Hepatocyte (in vitro differentiated cells): ENCODE data around the gene CABYR. TPM values are rescaled to one million over a fixed set of nuclear protein-coding genes. Genes with fewer than 3 reads are reported as not detected.

Source experiments
- DNase-seq: peaks from one replicate; pipeline ENCODE4 v3.0.0-alpha.2; 2016; ENCODE audit warnings: low spot score
- H2AFZ ChIP-seq: fragments of 200-600 bp; sonication (generic); 2 replicates; pipeline ENCODE4 v1.6.0; 2016; ENCODE audit warnings: antibody characterized with exemption, mild to moderate bottlenecking
- H3K27ac ChIP-seq: fragments of 200-600 bp; sonication (generic); 2 replicates; pipeline ENCODE4 v1.5.1; 2016; ENCODE audit warnings: mild to moderate bottlenecking
- H3K27me3 ChIP-seq: fragments of 200-600 bp; sonication (generic); 2 replicates; pipeline ENCODE4 v1.6.1; 2016
- H3K36me3 ChIP-seq: fragments of 200-600 bp; sonication (generic); replicated peaks from 2 replicates; pipeline ENCODE4 v1.5.1; 2016; ENCODE audit warnings: low read depth; ENCODE audit not compliant: insufficient read depth
- H3K4me1 ChIP-seq: fragments of 200-600 bp; sonication (generic); 2 replicates; pipeline ENCODE4 v1.5.1; 2016; ENCODE audit warnings: mild to moderate bottlenecking, moderate library complexity; ENCODE audit not compliant: insufficient read depth
- H3K4me2 ChIP-seq: fragments of 200-600 bp; sonication (generic); 2 replicates; pipeline ENCODE4 v1.6.0; 2016
- H3K4me3 ChIP-seq: fragments of 200-600 bp; sonication (generic); 2 replicates; pipeline ENCODE4 v1.5.1; 2016; ENCODE audit warnings: mild to moderate bottlenecking
- H3K79me2 ChIP-seq: fragments of 200-600 bp; sonication (generic); 2 replicates; pipeline ENCODE4 v1.6.0; 2017; ENCODE audit warnings: mild to moderate bottlenecking
- H3K9me2 ChIP-seq: fragments of 200-600 bp; sonication (generic); replicated peaks from 2 replicates; pipeline ENCODE4 v1.6.0; 2017; ENCODE audit warnings: mild to moderate bottlenecking; ENCODE audit not compliant: insufficient read depth
- H3K9me3 ChIP-seq: fragments of 200-600 bp; sonication (generic); 2 replicates; pipeline ENCODE4 v1.5.1; 2016; ENCODE audit warnings: low read depth, mild to moderate bottlenecking
- H4K20me1 ChIP-seq: fragments of 200-600 bp; sonication (generic); 2 replicates; pipeline ENCODE4 v1.6.0; 2016; ENCODE audit warnings: mild to moderate bottlenecking; ENCODE audit not compliant: insufficient read depth, poor library complexity, severe bottlenecking
- EZH2 ChIP-seq: fragments of 200-600 bp; sonication (generic); IDR thresholded peaks from 2 replicates; pipeline ENCODE4 v1.6.1; 2016; ENCODE audit warnings: antibody characterized with exemption, mild to moderate bottlenecking, borderline replicate concordance
- EZH2phosphoT487 ChIP-seq: fragments of 200-600 bp; sonication (generic); IDR thresholded peaks from one replicate; pipeline ENCODE4 v1.6.1; 2018; ENCODE audit warnings: antibody characterized with exemption, mild to moderate bottlenecking, low read depth, moderate library complexity; ENCODE audit not compliant: unreplicated experiment, severe bottlenecking
- WGBS: methylation state at CpG from one replicate; pipeline ENCODE4 v1.1.6; 2016; ENCODE audit warnings: low lambda C conversion rate; ENCODE audit errors: missing lambda C conversion rate; 5-methylcytosine and 5-hydroxymethylcytosine counted together
- polyA plus RNA-seq: library from polyadenylated mRNA; unstranded; fragments of >200 nt; fragmentation: Nextera tagmentation; extraction: Ambion mirVana; gene quantifications from 2 replicates; pipeline ENCODE4 v1.2.1, GENCODE V29; 2016
- total RNA-seq: library from RNA; depleted of rRNA; stranded (reverse); fragments of >200 nt; gene quantifications from 2 replicates; pipeline ENCODE4 v1.2.3, GENCODE V29; 2014
- TF ChIP-seq, protein P1 (sequence below): fragments of 200-600 bp; sonication (generic); IDR thresholded peaks from 2 replicates; pipeline ENCODE4 v1.5.1; 2016; ENCODE audit warnings: antibody characterized with exemption, mild to moderate bottlenecking; ENCODE audit not compliant: poor library complexity

Gene CABYR
- total and polyA plus RNA-seq, 2 experiments from 2014 or later = 3.6 to 5.3 TPM

GRCh38 chr18:24181806-24182205, 42.9 kb downstream of the CABYR start:
- no peak for DNase-seq
- H3K27me3 ChIP-seq = no peaks in the 10 kb centered on the region
- H4K20me1 ChIP-seq = no peaks in the 10 kb centered on the region
- no peaks in the 10 kb centered on the region for H3K9me3 ChIP-seq
- H3K27ac ChIP-seq = no peak overlapping the region
- H3K4me1 ChIP-seq = no peaks in the 10 kb centered on the region
- no peak overlapping the region for H3K4me3 ChIP-seq
- 63% methylated on average over 2 of the region's 2 CpGs for WGBS
- no peaks in the 10 kb centered on the region for H3K79me2 ChIP-seq
- no peak overlapping the region for H2AFZ ChIP-seq
- H3K9me2 ChIP-seq = no peaks in the 10 kb centered on the region
- no peak overlapping the region for H3K4me2 ChIP-seq
- no peaks in the 10 kb centered on the region for H3K36me3 ChIP-seq
- TF ChIP-seq EZH2 (no peak), EZH2phosphoT487 (no peak)

DNA sequence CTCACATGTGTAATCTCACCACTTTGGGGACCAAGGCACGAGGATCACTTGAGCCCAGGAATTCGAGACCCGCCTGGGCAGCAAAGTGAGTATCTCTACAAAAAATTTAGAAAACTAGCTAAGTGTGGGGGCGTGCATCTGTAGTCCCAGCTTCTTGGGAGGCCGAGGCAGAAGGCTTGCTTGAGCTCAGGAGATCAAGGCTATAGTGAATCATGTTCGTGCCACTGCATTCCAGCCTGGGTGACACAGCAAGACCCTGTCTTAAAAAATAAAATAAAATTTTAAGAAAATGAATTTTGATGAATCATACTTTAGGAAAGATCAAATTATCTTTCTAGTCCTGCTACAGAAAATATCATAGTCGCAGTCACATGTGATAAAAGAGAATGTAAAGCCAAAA, 46.9 kb downstream of the CABYR start:
- Histone ChIP-seq H2AFZ (no peak overlapping the region), H3K4me3 (no peak overlapping the region), H4K20me1 (no peaks in the 10 kb centered on the region), H3K9me3 (no peaks in the 10 kb centered on the region), H3K4me1 (no peaks in the 10 kb centered on the region), H3K27me3 (no peaks in the 10 kb centered on the region), H3K79me2 (no peaks in the 10 kb centered on the region), H3K36me3 (no peaks in the 10 kb centered on the region), H3K9me2 (no peaks in the 10 kb centered on the region), H3K4me2 (no peak overlapping the region), H3K27ac (no peak overlapping the region)
- DNase-seq = no peak
- no peak for TF ChIP-seq EZH2
- TF ChIP-seq, protein P1, sequence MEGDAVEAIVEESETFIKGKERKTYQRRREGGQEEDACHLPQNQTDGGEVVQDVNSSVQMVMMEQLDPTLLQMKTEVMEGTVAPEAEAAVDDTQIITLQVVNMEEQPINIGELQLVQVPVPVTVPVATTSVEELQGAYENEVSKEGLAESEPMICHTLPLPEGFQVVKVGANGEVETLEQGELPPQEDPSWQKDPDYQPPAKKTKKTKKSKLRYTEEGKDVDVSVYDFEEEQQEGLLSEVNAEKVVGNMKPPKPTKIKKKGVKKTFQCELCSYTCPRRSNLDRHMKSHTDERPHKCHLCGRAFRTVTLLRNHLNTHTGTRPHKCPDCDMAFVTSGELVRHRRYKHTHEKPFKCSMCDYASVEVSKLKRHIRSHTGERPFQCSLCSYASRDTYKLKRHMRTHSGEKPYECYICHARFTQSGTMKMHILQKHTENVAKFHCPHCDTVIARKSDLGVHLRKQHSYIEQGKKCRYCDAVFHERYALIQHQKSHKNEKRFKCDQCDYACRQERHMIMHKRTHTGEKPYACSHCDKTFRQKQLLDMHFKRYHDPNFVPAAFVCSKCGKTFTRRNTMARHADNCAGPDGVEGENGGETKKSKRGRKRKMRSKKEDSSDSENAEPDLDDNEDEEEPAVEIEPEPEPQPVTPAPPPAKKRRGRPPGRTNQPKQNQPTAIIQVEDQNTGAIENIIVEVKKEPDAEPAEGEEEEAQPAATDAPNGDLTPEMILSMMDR = no peak
- no peak for TF ChIP-seq EZH2phosphoT487
- 95% methylated on average over 7 of the region's 7 CpGs for WGBS

GRCh38 chr18:24187049-24187448, 48.2 kb downstream of the CABYR start:
- Histone ChIP-seq H3K27me3 (no peaks in the 10 kb centered on the region), H3K27ac (no peak overlapping the region), H3K9me2 (no peaks in the 10 kb centered on the region), H2AFZ (no peak overlapping the region), H3K4me2 (no peak overlapping the region), H3K79me2 (no peaks in the 10 kb centered on the region), H3K4me3 (no peak overlapping the region), H3K9me3 (no peaks in the 10 kb centered on the region), H3K36me3 (no peaks in the 10 kb centered on the region), H3K4me1 (no peaks in the 10 kb centered on the region), H4K20me1 (no peaks in the 10 kb centered on the region)
- no peak for DNase-seq
- WGBS = 95% methylated on average over 5 of the region's 5 CpGs
- TF ChIP-seq EZH2phosphoT487 (no peak), EZH2 (no peak)
- TF ChIP-seq, protein P1 = no peak

DNA sequence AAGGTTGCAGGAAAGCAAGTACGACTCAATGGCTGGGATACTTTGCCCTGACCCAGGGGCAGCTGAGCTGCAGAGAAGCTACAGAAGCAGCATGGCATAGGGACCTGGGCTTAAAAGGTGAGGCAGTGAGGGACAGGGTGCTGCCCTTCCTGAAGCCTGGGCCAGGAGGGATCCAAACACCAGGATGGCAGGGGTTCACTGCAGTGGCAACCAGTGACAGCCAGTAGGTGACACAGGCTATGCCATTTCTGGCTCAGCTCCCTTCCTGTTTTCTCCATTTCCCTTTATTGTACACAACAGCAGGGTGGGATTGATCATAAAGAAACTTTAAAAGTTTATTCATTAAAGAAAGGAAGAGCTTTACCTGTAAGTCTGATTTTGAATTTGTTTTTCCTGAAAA, 48.8 kb downstream of the CABYR start:
- Histone ChIP-seq H4K20me1 (no peaks in the 10 kb centered on the region), H3K79me2 (no peaks in the 10 kb centered on the region), H3K27ac (no peak overlapping the region), H2AFZ (no peak overlapping the region), H3K9me2 (no peaks in the 10 kb centered on the region), H3K4me3 (no peak overlapping the region), H3K4me2 (no peak overlapping the region), H3K9me3 (no peaks in the 10 kb centered on the region), H3K36me3 (no peaks in the 10 kb centered on the region), H3K27me3 (no peaks in the 10 kb centered on the region), H3K4me1 (no peaks in the 10 kb centered on the region)
- WGBS = 92% methylated on average over 1 of the region's 1 CpG
- DNase-seq = no peak
- TF ChIP-seq, protein P1 = no peak
- TF ChIP-seq EZH2phosphoT487 (no peak), EZH2 (no peak)
